ENCODE measurements around the gene CACNA1D. TPM values are rescaled to one million over a fixed set of nuclear protein-coding genes. Genes with fewer than 3 reads are reported as not detected.

CACNA1D gene
- total and polyA plus RNA-seq, 9 of the 15 experiments (the other 6 are each of a cell fraction or from before 2014, with no cell fraction given): 0.29 TPM; not detected in 8

DNA sequence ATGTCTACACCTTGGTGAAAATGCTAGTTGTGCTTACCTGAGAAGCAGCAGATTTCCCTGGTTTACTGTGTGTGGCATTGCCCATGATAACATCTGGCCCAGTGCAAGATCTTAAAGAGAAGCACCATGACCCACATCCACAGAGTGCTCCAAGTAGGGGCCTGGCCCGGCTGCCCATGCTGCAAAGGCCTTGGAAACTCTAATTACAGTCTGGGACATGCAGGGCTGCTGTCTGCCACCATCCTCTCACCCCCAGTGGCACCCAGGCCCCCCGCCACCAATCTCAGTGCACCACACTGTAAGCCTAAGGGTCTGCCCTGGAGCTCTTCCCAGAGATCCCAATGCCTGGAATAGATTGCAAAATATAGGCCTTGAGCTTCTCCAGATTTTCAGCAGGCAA is 219.2 kb downstream of the CACNA1D start:
- H3K9me1 ChIP-seq (ENCODE audit: control insufficient read depth, insufficient read depth, low read length): no peaks in the 10 kb centered on the region
- no peak for FAIRE-seq
- intact Hi-C loops (cut with micrococcal nuclease): loop anchor here (10.0 kb wide), 1 partner anchor 419 kb away; no protein-coding TSS in a partner anchor
- H3K9ac ChIP-seq (ENCODE audit: insufficient read depth in 1 of 2, low read depth in 2 of 2, low read length in 2 of 2): no peak overlapping the region
- DNase-seq (ENCODE audit: extremely low read depth in 1 of 4, low spot score in 3 of 4): no peak
- peaks cover 2% of the 10 kb centered on the region; the same call in 1 of the 2 replicates for H4K20me1 ChIP-seq (replicated peaks; ENCODE audit: control insufficient read depth, insufficient read depth, low read length)
- H3K79me2 ChIP-seq (ENCODE audit: control insufficient read depth, insufficient read depth, low read length): no peaks in the 10 kb centered on the region
- H3K4me1 ChIP-seq (replicated peaks in 1 of 2; ENCODE audit: control insufficient read depth in 2 of 2, insufficient read depth in 2 of 2, low read length in 2 of 2): no peaks in the 10 kb centered on the region; a peak in 1 of 5 replicates
- ChIA-PET POLR2A (no interaction called here), CTCF (ENCODE audit: low intra/inter-chr PET ratio) (no interaction called here)
- in situ Hi-C loops (cut with MboI): loop anchor here (10.0 kb wide), 2 partner anchors 339 to 399 kb away; no protein-coding TSS in a partner anchor
- TF ChIP-seq FOXA1 (IDR thresholded peaks at IDR 0.05; ENCODE audit: borderline replicate concordance) (no peak), DIDO1 (tag; IDR thresholded peaks at IDR 0.05; ENCODE audit: low read depth) (no peak), TRIM24 (IDR thresholded peaks at IDR 0.05) (no peak), CCAR2 (IDR thresholded peaks at IDR 0.05; ENCODE audit: low read depth, low read length) (no peak), ZNF212 (CRISPR knock-in tag; IDR thresholded peaks at IDR 0.05) (no peak), NCOA2 (IDR thresholded peaks at IDR 0.05; ENCODE audit: partially characterized antibody in 2 of 2) (no peak), ZNF121 (CRISPR knock-in tag; conservative IDR thresholded peaks at IDR 0.05) (no peak), CBFA2T3 (IDR thresholded peaks at IDR 0.05) (no peak)
- no peaks in the 10 kb centered on the region for H3K36me3 ChIP-seq (ENCODE audit: control insufficient read depth, insufficient read depth, low read length)
- no peak overlapping the region for H2AFZ ChIP-seq (ENCODE audit: low read depth, low read length)
- no peaks in the 10 kb centered on the region for H3K9me3 ChIP-seq (replicated peaks; ENCODE audit: control insufficient read depth, insufficient read depth, low read depth, low read length)
- WGBS (ENCODE audit: insufficient coverage, low coverage, missing lambda C conversion rate): 0% methylated on average over 2 of the region's 2 CpGs
- BruUV-seq (replicated peaks): no TSS peak
- peaks cover 0 to 21% of the 10 kb centered on the region in 2 experiments; a peak in 4 of 5 replicates for H3K27me3 ChIP-seq (ENCODE audit: control insufficient read depth in 2 of 2, insufficient read depth in 2 of 2, low read length in 2 of 2)
- no peak for ATAC-seq
- H3K4me2 ChIP-seq (ENCODE audit: insufficient read depth, low read length): no peak overlapping the region
- H3K27ac ChIP-seq (ENCODE audit: extremely low read depth, low read depth, low read length): no peak overlapping the region
- no peak overlapping the region for H3K4me3 ChIP-seq

Measured in K562 (cell line).